Suprapubic skin (tissue), 3 donors: Measurements from ENCODE around the gene ASB16.

Experiments
- POLR2AphosphoS5 ChIP-seq, 3 donors: sonication (generic); formaldehyde crosslinking; IDR thresholded peaks; one replicate each; pipeline ENCODE4 v1.6.1; 2017; ENCODE audit warnings: antibody characterized with exemption in 3 of 3
- TF ChIP-seq, protein P1 (sequence below), 2 donors: fragments of 200-600 bp in 1 of 2; fragments of 450-650 bp in 1 of 2; sonication (generic) in 1 of 2; IDR thresholded peaks; one replicate each; pipeline ENCODE4 v1.5.1; 2016 to 2019; ENCODE audit warnings: antibody characterized with exemption in 2 of 2, mild to moderate bottlenecking in 1 of 2, moderate library complexity in 1 of 2

GRCh38 chr17:44193326-44194084 lies 23.0 kb downstream of the ASB16 start:
- TF ChIP-seq, protein P1, sequence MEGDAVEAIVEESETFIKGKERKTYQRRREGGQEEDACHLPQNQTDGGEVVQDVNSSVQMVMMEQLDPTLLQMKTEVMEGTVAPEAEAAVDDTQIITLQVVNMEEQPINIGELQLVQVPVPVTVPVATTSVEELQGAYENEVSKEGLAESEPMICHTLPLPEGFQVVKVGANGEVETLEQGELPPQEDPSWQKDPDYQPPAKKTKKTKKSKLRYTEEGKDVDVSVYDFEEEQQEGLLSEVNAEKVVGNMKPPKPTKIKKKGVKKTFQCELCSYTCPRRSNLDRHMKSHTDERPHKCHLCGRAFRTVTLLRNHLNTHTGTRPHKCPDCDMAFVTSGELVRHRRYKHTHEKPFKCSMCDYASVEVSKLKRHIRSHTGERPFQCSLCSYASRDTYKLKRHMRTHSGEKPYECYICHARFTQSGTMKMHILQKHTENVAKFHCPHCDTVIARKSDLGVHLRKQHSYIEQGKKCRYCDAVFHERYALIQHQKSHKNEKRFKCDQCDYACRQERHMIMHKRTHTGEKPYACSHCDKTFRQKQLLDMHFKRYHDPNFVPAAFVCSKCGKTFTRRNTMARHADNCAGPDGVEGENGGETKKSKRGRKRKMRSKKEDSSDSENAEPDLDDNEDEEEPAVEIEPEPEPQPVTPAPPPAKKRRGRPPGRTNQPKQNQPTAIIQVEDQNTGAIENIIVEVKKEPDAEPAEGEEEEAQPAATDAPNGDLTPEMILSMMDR (IDR thresholded peaks at IDR 0.05) = no peak
- TF ChIP-seq POLR2AphosphoS5 (IDR thresholded peaks at IDR 0.05) = no peak
